Nucleus accumbens (tissue), 56 donors: ENCODE results near the gene SERPINB3.
"Not testable (repeated sequence)": the region's sequence is repeated elsewhere in the genome, so short reads cannot be mapped to it uniquely, and the experiment has no call there.

Source experiments
- DNase-seq, 56 donors: peaks; one replicate each; lab custom pipeline; 2025; lab: John Stamatoyannopoulos, UW

SERPINB3 gene

DNA sequence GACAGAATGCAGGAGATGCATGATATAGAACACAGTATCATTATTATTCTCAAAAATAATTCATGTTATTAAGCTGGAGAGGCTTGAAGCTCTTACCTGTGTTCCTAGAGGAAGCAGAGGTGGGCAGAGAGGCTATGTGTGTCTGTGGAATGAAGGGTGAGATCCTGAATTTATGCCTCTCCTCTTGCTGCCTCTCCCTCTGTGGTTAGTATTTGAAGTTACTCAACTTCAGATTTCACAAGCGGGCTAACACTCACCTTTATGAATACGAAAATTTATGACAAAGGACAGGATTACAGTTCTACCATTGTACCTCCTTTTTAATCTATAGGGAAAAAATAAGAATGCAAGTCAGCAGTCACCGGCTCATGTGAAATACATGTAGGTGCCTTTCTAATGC, at the start of gene SERPINB3:
TSS of gene SERPINB3 (minus strand) at position 144 of the 400 bp plus-strand sequence. CDS start 677 bp downstream, outside the sequence.
- not testable (repeated sequence) for DNase-seq

DNA sequence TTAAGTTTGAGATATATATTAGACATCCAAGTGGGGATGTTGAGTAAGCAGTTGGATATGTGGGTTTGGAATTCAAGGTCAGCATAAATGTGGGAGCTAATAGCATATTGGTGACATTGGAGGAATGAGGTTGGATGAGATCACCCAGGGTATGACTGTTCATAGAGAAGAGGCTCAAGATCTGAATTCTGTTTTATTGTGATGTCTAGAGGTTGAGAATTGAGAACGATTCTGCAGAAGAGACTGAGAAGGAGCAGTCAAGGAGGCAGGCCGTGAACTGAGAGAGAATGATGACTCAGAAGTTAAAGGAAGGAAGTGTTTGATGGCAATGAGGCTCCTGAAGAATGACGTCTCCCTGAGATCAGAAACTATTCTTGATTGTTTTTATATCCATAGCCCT, 47.0 kb upstream of the SERPINB3 start:
- DNase-seq = no peak

DNA sequence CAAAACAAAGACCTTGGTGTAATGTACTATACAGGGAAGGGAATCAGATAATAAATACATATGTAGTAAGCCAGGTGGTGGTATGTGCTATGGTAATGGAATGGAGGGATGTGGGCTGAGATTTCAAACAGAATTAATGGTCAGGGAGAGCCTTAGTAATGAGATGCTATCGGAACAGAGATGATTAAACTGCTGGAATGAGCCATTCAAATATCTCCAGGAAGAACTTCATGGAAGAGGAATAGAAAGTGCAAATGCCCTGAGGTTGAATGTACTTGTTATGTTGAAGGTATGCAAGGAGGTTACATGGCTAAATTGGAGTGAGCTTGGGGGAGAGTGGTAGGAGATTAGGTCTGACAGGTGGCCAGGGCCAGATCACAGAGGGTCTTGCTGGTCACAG, 46.1 kb upstream of the SERPINB3 start:
- no peak for DNase-seq

DNA sequence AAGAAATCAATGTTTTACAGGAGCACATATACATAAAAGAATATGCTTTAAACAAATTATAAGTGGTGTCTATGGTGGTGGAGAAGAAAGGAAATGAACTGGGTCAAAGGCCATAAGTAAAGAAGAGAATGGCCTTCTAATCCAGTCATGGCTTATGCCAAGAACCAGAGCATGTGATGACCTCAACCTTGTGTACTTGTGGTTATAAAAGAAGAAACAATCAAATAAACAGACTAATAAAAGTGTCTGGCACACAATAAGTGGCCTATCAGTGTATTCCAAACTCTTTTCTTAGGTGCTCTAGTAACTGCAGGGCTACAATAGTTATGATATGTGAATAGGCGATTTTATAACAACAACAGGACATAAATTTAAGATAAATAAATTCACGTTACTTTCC, 43.7 kb upstream of the SERPINB3 start:
- no peak for DNase-seq

DNA sequence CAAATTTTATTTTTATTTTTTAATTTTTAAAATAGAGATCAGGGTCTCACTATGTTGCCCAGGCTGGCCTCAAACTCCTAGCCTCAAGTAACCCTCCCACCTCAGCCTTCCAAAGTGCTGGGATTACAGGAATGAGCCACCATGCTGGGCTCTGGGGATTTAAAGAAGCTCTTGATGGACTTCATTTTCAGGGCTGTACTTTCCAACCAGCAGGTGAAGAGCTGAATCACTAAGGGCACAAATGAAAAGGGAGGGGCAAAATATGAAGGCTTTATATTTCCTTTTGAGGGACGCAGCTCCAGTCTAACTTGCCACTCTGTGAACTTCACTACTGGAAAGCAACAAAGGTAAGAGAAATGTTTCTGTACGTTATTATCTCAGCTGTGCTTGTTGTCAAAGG, 41.0 kb upstream of the SERPINB3 start, which contains the start of gene SERPINB11:
TSS of gene SERPINB11 (plus strand) at position 301 of the 400 bp plus-strand sequence. CDS start 7,234 bp downstream, outside the sequence.
- DNase-seq = no peak

DNA sequence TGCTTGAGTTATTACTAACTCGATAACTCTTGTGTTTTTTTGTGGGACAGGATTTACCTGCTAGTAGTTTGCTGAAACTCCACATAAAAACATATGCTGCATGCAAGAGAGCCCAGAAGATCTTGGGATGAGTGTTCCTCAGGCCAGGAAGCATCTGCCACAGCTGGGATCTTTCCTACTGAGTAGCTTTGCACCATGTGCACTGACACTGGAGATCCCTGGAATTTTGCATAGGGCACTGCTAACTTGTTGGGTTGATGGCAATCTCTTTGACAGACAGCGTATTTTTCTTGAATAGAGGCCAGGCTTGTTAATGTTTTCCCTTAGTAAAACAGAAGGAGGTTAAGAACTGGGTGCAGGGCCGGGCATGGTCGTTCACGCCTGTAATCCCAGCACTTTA, 40.3 kb upstream of the SERPINB3 start:
- no peak for DNase-seq

DNA sequence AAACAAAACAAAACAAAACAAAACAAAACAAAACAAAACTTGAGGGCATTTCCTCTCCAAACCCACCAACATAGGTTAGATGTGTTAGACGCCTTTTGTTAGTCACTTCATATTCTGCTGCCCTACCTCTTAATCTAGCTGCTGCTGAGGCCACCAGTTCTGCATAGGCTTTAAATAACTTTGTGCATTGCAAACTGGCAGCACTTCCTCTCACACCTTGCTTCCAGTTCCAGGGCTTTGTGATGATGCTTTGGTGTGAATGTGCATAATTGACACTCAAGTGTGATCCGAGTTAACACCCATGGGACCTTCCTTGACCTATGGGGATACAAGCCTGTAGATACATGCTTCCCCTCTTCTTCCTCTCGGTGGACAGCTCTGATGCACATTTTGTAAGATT, 38.8 kb upstream of the SERPINB3 start:
- DNase-seq = no peak

DNA sequence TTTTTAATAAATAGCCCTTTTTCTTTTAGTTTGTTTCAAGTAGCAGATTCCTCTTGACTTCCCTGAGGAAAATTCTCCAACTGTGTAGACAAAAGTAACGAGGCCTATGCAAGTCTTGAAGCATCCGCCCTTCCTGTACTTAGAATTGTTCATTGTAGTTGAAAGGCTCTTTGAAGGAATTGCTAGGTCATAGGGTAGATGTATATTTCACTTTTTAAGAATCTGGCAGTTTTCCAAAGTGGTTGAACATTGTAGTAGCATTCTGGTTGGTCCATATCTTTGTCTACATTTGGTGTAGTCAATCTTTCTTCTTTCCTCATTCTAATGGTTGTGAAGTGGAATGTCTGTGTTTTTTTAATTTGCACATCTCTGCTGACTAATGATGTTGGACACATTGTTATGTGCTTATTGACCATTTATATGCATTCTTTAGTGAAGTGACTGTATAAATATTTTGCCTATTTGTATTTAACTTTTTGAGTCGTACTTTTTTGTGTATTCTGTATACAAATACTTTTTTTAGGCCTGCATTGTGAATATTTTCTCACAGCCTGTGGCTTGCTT, 35.5 kb upstream of the SERPINB3 start:
- no peak for DNase-seq

DNA sequence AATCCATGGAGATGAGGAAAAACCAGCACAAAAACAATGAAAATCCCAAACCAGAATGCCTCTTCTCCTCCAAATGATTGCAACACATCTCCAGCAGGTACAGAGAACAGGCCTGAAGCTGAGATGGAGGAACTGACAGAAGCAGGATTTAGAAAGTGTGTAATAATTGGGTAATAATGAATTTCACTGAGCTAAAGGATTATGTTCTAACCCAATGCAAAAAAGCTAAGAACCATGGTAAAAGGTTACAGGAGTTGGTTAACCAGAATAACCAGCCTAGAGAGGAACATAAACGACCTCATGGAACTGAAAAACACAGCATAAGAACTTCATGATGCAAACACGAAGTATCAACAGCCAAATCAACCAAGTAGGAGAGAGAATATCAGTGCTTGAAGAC, 27.4 kb upstream of the SERPINB3 start:
- DNase-seq = no peak

DNA sequence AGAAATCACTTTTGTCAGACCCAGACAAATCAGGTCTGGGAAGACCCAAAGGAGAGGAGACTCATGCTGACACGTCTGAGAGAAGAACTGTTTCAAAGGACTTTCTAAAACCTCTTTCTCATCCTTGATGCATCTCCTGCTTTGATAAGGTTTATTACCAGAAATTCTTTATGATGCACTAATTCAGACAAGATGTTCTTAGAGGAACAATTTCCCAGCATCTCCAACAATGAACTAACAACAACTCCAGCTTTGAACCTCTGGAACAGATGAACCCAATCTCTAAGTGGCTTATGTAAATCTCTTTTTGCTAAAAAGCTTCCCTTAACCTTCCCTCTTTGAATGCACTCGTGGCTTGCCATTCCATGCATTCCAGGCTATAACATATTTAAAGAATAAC, 25.2 kb upstream of the SERPINB3 start:
- no peak for DNase-seq

DNA sequence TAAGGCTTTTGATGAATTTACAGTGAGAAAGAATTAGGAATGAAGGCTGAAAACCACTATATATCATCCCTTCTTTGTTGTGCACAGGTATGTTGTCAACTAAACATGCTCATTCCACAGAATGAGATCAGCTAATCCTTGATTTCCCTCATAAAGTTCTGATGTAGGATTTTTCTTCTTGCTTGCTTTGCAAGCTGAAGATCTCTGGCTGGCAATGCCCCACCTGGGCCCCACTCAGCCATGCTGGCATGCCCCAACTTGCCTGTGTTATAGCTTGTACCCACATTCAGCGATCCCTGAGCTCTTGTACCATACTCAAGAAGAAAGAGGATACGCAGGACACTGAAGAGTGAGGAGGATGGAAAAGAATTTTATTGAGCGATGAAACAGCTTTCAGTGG, 23.0 kb upstream of the SERPINB3 start:
- no peak for DNase-seq

DNA sequence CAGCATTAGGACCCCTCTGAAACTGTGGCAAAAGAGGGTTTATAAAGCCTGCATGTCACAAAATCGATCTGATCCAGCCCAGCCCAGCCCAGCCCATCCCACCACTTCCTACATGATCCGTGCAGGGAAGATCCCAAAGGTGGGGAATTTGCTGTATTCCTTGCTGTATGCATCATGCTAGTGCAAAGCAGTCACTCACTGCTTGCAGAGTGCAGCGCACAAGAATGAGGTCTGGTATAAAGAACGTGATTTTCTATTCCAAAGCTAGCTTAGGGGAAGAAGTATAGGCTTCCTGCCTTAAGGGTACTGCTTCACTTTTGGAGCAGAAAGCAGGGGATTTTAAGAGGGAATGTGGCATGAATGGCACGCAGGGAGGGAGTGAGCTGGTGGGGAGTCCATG, 22.2 kb upstream of the SERPINB3 start:
- no peak for DNase-seq

DNA sequence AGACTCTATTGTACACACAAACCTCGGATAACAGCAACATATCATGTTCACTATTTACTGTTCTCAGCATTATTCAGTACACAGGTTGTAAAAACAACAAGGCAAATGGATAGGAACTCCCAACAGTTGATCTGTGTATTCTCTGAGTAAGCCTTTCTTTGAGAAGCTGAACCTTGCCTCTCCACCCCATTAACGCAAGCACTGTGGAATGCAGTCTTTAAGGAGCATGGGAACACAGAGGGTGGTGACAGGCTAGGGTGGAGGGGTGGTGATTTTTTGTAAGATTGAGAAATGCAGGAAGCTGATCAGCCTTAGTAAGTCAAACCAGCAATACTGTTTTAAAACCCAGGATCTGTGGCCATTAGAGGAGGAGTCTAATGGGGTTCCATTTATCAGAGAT, 21.5 kb upstream of the SERPINB3 start:
- no peak for DNase-seq

DNA sequence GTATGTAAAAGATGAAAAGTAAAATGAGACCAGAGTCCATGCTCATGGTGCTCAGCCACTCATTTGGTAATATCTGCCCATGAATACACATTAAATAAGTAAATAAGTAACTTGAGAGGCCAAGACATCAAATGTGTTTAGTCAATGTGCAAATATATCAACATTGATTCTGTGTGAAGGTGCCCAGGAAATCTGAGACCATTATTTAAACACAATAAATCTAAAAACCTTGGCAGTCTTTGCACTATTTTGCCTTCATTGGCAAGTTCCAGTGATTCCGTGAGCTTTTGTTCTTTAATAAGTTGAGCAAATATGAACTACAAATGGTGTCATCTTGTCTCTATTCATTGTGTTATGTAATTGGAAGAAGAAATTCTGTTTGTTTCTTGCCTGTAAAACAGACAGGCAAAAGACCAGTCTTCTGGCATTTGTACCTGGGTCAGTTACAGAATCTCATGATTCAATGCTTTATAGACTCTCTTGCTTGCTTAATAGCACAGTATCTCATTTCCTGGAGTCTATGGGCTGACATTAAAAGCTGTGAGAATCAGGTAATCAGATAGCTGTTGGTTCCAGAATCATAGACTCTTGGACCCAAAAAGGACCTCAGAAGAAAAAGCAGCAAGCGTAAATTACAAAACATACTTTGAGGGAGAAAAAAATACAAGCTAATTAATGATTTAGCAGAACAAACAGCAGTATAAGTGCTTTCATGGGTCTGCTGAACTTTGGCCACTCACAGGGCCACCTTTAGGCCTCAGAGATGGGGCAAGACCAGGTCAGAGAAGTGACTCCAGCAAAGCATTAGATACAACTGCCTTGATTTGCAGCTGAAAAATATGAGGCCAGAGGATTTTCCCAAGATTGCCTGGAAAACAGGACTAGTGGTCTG, 20.0 kb upstream of the SERPINB3 start:
- no peak for DNase-seq

DNA sequence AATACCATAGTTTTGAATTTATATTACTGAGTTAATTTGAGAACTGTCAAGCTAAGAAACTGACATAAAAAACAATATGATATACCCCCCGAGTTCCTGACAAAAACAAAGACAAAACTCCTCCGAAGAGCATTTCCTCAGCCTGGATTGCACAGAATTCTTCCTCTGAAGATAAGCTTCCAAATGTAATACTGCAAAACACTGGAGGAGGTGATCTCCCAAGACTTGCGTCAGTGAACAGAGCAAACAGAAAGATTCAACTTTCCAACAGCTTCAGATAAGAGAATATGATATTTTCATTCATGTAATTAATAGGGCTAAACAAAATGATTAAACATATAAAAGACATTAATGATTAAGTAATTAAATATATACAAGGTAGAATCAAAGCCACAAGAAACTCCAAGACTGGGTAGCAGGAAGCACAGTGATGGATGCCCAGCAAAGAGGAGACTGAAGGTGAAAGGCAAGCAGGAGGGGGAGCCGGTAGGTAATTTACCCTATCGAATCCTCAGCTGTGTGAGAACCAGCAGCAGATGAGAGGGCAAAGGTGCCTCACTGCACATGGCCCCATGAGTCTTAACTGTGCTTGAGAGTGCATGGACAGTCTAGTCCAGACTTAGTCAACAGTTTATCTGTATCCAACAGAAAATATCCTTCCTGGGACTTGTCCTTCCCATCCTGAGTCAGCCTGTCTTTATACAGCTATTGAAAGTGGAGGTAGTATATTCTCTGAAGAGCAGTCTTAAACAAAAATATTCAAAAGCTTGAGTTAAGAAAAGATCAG, 18.3 kb upstream of the SERPINB3 start:
- DNase-seq = peak in 1 of 56 donors; percentile 3

DNA sequence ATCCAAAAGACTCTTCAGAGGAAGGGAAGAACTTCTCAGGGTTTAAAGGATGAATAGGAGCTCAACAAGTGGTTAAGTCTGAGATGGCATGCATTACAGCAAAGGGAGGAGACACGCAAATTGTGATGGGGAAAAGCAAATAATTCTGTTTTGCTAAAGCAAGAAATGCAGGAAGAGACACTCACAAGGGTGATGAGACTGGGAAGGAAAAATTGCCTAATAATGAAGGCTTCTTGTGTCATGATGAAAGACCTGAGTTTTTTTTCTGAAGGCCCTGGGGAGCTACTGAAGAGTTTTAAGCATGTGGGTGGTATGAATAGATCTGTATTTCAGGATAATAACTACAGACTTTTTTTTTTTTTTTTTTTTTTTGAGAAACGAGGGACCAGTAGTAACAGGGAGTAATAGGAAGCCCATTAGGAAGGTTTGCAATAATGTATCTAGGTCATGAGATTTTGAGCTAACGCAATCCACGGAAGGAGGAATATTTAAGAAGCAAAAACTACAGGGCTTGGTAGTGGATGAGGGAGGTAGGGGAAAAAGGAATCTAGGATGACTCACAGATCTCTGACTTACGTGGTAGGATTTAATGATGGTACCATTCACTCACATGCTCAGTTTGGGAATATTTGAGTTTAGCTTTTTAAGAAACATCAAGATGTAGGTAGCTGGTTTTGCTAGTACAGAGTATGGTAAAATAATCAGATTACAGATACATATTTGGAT, 16.0 kb upstream of the SERPINB3 start:
- DNase-seq = peak in 1 of 56 donors; percentile 1

DNA sequence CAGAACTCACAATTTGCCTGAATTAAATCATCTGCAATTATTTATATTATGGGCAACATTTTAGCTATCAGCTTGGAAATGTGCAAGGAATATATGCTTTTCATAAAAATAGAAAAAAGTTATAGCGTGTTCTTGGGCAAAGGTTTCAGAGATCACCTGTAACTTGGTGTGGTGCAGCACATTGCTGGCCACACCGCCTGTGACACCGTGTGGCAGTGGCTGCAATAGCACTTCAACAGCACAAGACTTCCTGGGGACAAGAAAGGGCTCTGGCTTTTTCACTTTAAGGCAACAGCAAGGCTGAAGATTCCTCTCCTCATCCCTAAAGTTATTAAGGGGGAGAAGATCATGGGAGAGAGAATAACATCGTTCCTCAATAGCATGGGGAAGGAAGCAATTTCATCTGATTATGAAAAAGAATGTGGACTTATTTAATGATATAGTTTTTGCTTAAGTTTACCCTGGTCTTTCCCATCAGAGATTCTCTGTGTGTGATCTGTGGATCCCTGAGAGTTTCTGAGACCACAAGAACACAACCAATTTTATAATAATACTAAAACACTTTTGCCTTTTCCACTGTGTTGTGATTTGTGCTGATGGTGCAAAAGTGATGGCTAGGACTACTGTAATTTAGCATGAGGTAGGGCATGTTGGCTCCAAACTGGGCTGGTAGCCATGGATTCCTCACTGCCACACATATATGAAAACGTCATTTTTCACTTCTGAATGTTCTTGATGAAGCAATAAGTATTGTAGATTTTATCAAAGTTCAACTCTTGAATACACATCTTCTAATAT, 15.0 kb upstream of the SERPINB3 start:
- DNase-seq = no peak

DNA sequence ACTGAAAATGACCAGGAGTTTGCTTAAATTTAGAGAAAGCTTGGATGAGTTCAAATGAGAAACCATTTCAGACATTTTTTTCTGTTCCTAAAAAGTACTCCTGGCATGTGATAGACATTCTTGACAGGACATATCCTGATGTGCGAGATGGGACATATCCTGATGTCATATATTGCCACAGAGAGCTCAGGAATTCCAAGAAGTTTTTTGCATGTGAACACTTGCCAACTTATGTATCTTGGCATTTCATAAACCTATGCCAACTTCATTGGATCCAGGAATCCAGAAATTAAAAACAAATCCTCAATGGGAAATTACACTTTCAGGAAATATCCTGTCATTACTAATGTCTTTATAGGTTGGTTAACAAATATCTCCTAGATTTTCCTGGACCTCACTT, 2.9 kb upstream of the SERPINB3 start:
- DNase-seq = no peak

DNA sequence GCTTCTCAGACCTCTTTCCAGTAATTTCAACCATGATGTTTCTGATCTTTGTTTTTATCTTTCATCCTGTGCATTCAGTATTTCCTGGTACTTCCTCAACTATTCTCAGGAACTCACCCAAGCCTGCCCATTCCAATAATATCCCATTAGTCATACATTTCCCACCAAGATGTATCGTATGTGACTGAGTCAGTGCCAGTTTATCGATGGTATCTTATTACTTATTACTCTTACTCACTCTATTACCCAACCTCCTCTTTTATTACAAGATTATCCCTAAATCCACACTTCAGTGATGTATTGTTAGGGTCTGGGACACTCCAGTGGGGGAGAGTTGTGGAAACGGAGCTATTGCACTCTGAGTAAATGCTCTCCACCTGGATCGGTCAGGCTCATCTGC, 2.8 kb downstream of the SERPINB3 start:
- not testable (repeated sequence) for DNase-seq

DNA sequence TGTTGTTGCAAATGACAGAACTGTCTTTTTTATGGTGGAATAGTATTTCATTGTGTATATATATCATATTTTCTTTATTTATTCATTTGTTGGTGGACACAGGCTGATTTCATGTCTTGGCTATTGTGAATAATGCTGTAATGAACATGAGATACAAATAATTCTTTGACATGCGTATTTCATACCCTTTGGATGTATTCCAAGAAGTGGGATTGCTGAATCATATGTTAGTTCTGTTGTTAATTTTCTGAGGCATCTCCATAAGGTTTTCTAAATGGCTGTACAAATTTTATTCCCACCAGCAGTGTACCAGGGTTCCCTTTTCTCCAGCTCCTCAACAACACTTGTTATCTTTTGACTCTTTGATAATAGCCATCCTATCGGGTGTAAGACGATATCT, 11.4 kb downstream of the SERPINB3 start:
- not testable (repeated sequence) for DNase-seq
